K562 (cell line): ENCODE data around the gene AGPAT2. TPM values are rescaled to one million over a fixed set of nuclear protein-coding genes. Genes with fewer than 3 reads are reported as not detected.
A peak's percentile ranks its signal among the peaks of the same experiment; 100 is the strongest.

Experiments used
- ATAC-seq: fragments of 200-7000 bp; cut with Tn5 transposase; 3 replicates; pipeline ENCODE4 v1.9.1; 2020; ENCODE audit warnings: moderate library complexity
- BruUV-seq: library from RNA; stranded (reverse); fragments of 400-500 nt; replicated peaks from 2 replicates; lab custom pipeline; 2021; lab: Mats Ljungman, UMichigan
- CTCF ChIA-PET: fragments of 300-600 bp; formaldehyde crosslinking; extraction: SDS; loops from one replicate; lab custom pipeline; 2021; ENCODE audit warnings: low intra/inter-chr PET ratio; lab: Yijun Ruan, JAX
- POLR2A ChIA-PET: fragments of 300-600, 350-650 bp; sonication (Branson Sonifier 250); formaldehyde crosslinking; extraction: SDS; loops from one replicate; lab custom pipeline; 2021; ENCODE audit warnings: antibody characterized with exemption, inconsistent platforms; lab: Yijun Ruan, JAX
- DNase-seq, 4 experiments: peaks; one replicate each; pipeline versions ENCODE4 v3.0.0 to v3.0.0-alpha.2; 2011 to 2018; ENCODE audit warnings: low spot score in 3 of 4, mixed read lengths in 3 of 4; ENCODE audit errors: extremely low read depth in 1 of 4
- FAIRE-seq: peaks from 2 replicates; lab custom pipeline; 2011; peaks lifted over from hg19 to GRCh38; lab: Jason Lieb, UNC
- H2AFZ ChIP-seq: 2 replicates; pipeline ENCODE4 v1.6.0; 2011; ENCODE audit warnings: low read depth, low read length, control low read depth, inconsistent platforms
- H3K27ac ChIP-seq: fragments of 200-600 bp; 3 replicates; pipeline ENCODE4 v1.8.0; 2011; ENCODE audit warnings: low read depth, mild to moderate bottlenecking, control low read depth, inconsistent platforms, low read length, moderate library complexity, mixed read lengths; ENCODE audit errors: extremely low read depth
- H3K27me3 ChIP-seq, 2 experiments: fragments of 300-600 bp in 1 of 2; 2 replicates in 1 of 2; 3 replicates in 1 of 2; pipeline versions ENCODE4 v1.6.0 to v1.8.0; 2011; ENCODE audit warnings: inconsistent platforms in 2 of 2, low read length in 2 of 2, mild to moderate bottlenecking in 1 of 2, mixed read lengths in 1 of 2, moderate library complexity in 1 of 2; ENCODE audit not compliant: control insufficient read depth in 2 of 2, insufficient read depth in 2 of 2
- H3K36me3 ChIP-seq: fragments of 300-600 bp; 3 replicates; pipeline ENCODE4 v1.8.0; 2011; ENCODE audit warnings: mild to moderate bottlenecking, low read length, inconsistent platforms; ENCODE audit not compliant: control insufficient read depth, insufficient read depth
- H3K4me1 ChIP-seq, 2 experiments: fragments of 200-600 bp in 1 of 2; replicated peaks in 1 of 2; 2 replicates in 1 of 2; 3 replicates in 1 of 2; pipeline versions ENCODE4 v1.5.1 to v1.8.0; 2011; ENCODE audit warnings: inconsistent platforms in 2 of 2, low read length in 2 of 2, mild to moderate bottlenecking in 1 of 2, mixed read lengths in 1 of 2, moderate library complexity in 1 of 2; ENCODE audit not compliant: control insufficient read depth in 2 of 2, insufficient read depth in 2 of 2
- H3K4me2 ChIP-seq: 2 replicates; pipeline ENCODE4 v1.6.1; 2011; ENCODE audit warnings: low read length, control low read depth, inconsistent platforms, mixed read lengths; ENCODE audit not compliant: insufficient read depth
- H3K4me3 ChIP-seq: fragments of 200-600 bp; sonication (generic), shearing (Covaris generic); 2 replicates; pipeline ENCODE4 v1.5.1; 2016; ENCODE audit warnings: control low read depth, inconsistent platforms
- H3K79me2 ChIP-seq: fragments of 200-600 bp; 3 replicates; pipeline ENCODE4 v1.8.0; 2011; ENCODE audit warnings: low read length, inconsistent platforms; ENCODE audit not compliant: control insufficient read depth, insufficient read depth
- H3K9ac ChIP-seq, 2 experiments: 2 replicates each; pipeline versions ENCODE4 v1.6.0 to v1.6.1; 2011; ENCODE audit warnings: low read depth in 2 of 2, low read length in 2 of 2, control low read depth in 1 of 2, inconsistent platforms in 1 of 2, mild to moderate bottlenecking in 1 of 2, mixed read lengths in 1 of 2; ENCODE audit not compliant: insufficient read depth in 1 of 2
- H3K9me1 ChIP-seq: one replicate; pipeline ENCODE4 v1.6.0; 2011; ENCODE audit warnings: inconsistent platforms, mild to moderate bottlenecking, low read length, moderate library complexity; ENCODE audit not compliant: control insufficient read depth, insufficient read depth
- H3K9me3 ChIP-seq: replicated peaks from 2 replicates; pipeline ENCODE4 v1.5.1; 2011; ENCODE audit warnings: low read depth, low read length, inconsistent platforms; ENCODE audit not compliant: control insufficient read depth, insufficient read depth
- H4K20me1 ChIP-seq: replicated peaks from 2 replicates; pipeline ENCODE4 v1.6.1; 2011; ENCODE audit warnings: low read length, inconsistent platforms, mixed read lengths; ENCODE audit not compliant: control insufficient read depth, insufficient read depth
- CBX3 ChIP-seq, 2 experiments: IDR thresholded peaks; 1 replicate in 1 of 2; 2 replicates in 1 of 2; pipeline ENCODE4 v1.6.1; 2012; ENCODE audit warnings: inconsistent platforms in 2 of 2, low read length in 2 of 2, borderline replicate concordance in 1 of 2, control low read depth in 1 of 2
- COPS2 ChIP-seq: fragments of 450-650 bp; conservative IDR thresholded peaks from 2 replicates; pipeline ENCODE4 v1.6.1; 2016; ENCODE audit warnings: mild to moderate bottlenecking, moderate library complexity
- DIDO1 ChIP-seq: fragments of 450-650 bp; IDR thresholded peaks from 2 replicates; pipeline ENCODE4 v1.6.1; 2016; ENCODE audit warnings: low read depth, missing biosample characterization, missing genetic modification characterization
- FOXP4 ChIP-seq: sonication (generic); formaldehyde crosslinking; IDR thresholded peaks from 2 replicates; pipeline ENCODE4 v1.8.0; 2022; ENCODE audit warnings: mild to moderate bottlenecking, missing genetic modification reagents, borderline replicate concordance
- GTF3C2 ChIP-seq: IDR thresholded peaks from 3 replicates; pipeline ENCODE4 v1.6.1; 2011; ENCODE audit warnings: borderline replicate concordance, mild to moderate bottlenecking, moderate library complexity; ENCODE audit not compliant: insufficient read length; ENCODE audit errors: extremely low read depth
- LCOR ChIP-seq: sonication (generic); formaldehyde crosslinking; IDR thresholded peaks from 2 replicates; pipeline ENCODE4 v1.8.0; 2022; ENCODE audit warnings: mild to moderate bottlenecking, missing genetic modification reagents
- NR4A1 ChIP-seq, 2 experiments: fragments of 250-450 bp in 1 of 2; fragments of 450-650 bp in 1 of 2; sonication (Bioruptor Pico) in 1 of 2; IDR thresholded peaks; 2 replicates each; pipeline versions ENCODE4 v1.4.0 to v1.6.1; 2016 to 2020; ENCODE audit warnings: mild to moderate bottlenecking in 2 of 2, missing compliant biosample characterization in 1 of 2, missing genetic modification characterization in 1 of 2, moderate library complexity in 1 of 2
- POLR2G ChIP-seq: fragments of 200-400 bp; formaldehyde crosslinking; IDR thresholded peaks from 2 replicates; pipeline ENCODE4 v1.6.1; 2017; ENCODE audit warnings: low read depth, mild to moderate bottlenecking, antibody characterized with exemption, low read length, moderate library complexity
- XRCC4 ChIP-seq: IDR thresholded peaks from one replicate; pipeline ENCODE4 v1.6.1; 2011; ENCODE audit not compliant: insufficient read depth, insufficient read length; ENCODE audit errors: extremely low read depth
- ZNF121 ChIP-seq: sonication (generic); formaldehyde crosslinking; conservative IDR thresholded peaks from 2 replicates; pipeline ENCODE4 v1.8.0; 2022; ENCODE audit warnings: missing genetic modification reagents
- ZNF239 ChIP-seq: fragments of 250-450 bp; sonication (Bioruptor Pico); IDR thresholded peaks from 2 replicates; pipeline ENCODE4 v1.4.0; 2020; ENCODE audit warnings: mild to moderate bottlenecking
- ZNF277 ChIP-seq: fragments of 250-450 bp; sonication (Bioruptor Pico); IDR thresholded peaks from 2 replicates; pipeline ENCODE4 v1.8.0; 2022; ENCODE audit warnings: inconsistent platforms, mild to moderate bottlenecking, moderate library complexity, borderline replicate concordance
- WGBS: fragments of 100-300 bp; shearing (Covaris generic); methylation state at CpG from one replicate; pipeline ENCODE4 v1.1.6; 2016; ENCODE audit warnings: low coverage, mixed read lengths; ENCODE audit not compliant: insufficient coverage; ENCODE audit errors: missing lambda C conversion rate; 5-methylcytosine and 5-hydroxymethylcytosine counted together
- in situ Hi-C: fragments of 300-500 bp; cut with MboI; formaldehyde crosslinking; loops from 4 replicates; pipeline ENCODE4 v1.15.0; 2018; ENCODE audit warnings: inconsistent platforms, mixed read lengths
- intact Hi-C: fragments of 100-400 bp; cut with micrococcal nuclease; formaldehyde crosslinking; loops from 2 replicates; pipeline ENCODE4 v1.14.2; 2022
- polyA plus RNA-seq, 8 experiments: library from polyadenylated mRNA; depleted of rRNA in 4 of 8; stranded (reverse) in 5 of 8; unstranded in 3 of 8; fragments of >200 nt; fragmentation: Nextera tagmentation in 2 of 8; fragmentation: Illumina TruSeq in 1 of 8; extraction: Ambion mirVana in 2 of 8; extraction: Trizol in 1 of 8; gene quantifications; 2 replicates each; pipeline versions ENCODE4 v1.2.1 to v1.2.3, GENCODE V29; 2011 to 2014; ENCODE audit warnings: inconsistent platforms in 1 of 8, missing spikeins in 1 of 8
- total RNA-seq, 7 experiments: library from RNA; depleted of rRNA in 6 of 7; stranded (reverse); fragments of >200 nt in 6 of 7; fragmentation: Illumina TruSeq in 2 of 7; extraction: Trizol in 2 of 7; gene quantifications; 2 replicates each; pipeline versions ENCODE4 v1.2.1 to v1.2.3, GENCODE V29; 2011 to 2021; ENCODE audit warnings: low replicate concordance in 1 of 7

AGPAT2 gene
- total and polyA plus RNA-seq, 9 of the 15 experiments (the other 6 are each of a cell fraction or from before 2014, with no cell fraction given): 0.13 to 54.5 (median 23.9) TPM

GRCh38 chr9:136624184-136624951 lies 62.9 kb downstream of the AGPAT2 start:
- TF ChIP-seq ZNF277 (CRISPR knock-in tag) (no peak), ZNF121 (CRISPR knock-in tag) (no peak), FOXP4 (CRISPR knock-in tag) (no peak), COPS2 (no peak), XRCC4 (no peak), GTF3C2 (no peak), DIDO1 (tag) (no peak), LCOR (CRISPR knock-in tag) (no peak), NR4A1 (CRISPR knock-in tag; IDR thresholded peaks at IDR 0.05) (no peak), NR4A1 (tag; IDR thresholded peaks at IDR 0.05) (no peak), CBX3 (IDR thresholded peaks at IDR 0.05; ENCODE audit: borderline replicate concordance in 1 of 2, low read length in 2 of 2) (no peak), POLR2G (peak; percentile 11; the same call in 1 of the 2 replicates), ZNF239 (CRISPR knock-in tag) (peak; percentile 72)
- ChIA-PET CTCF (interaction anchor here (1.7 to 2.3 kb wide), 2 partner anchors 136 to 139 kb away, joined by 11 to 23 read pairs; no protein-coding TSS in a partner anchor), POLR2A (interaction anchor here (0.9 kb wide), 1 partner anchor 162 kb away, joined by 4 read pairs; no protein-coding TSS in a partner anchor)
- H3K9me3 ChIP-seq: no peaks in the 10 kb centered on the region
- H2AFZ ChIP-seq: no peak overlapping the region
- H3K9me1 ChIP-seq: no peaks in the 10 kb centered on the region
- no peak overlapping the region for H3K4me2 ChIP-seq
- H3K36me3 ChIP-seq: no peaks in the 10 kb centered on the region
- ATAC-seq: 0 out of 3 replicates have a peak, but pooled peaks have one; percentile 6
- H3K4me1 ChIP-seq: peaks cover 0 to 92% of the 10 kb centered on the region in 2 experiments; a peak in 3 of 5 replicates
- H3K9ac ChIP-seq: no peak overlapping the region
- intact Hi-C loops: loop anchor here (10.0 kb wide), 1 partner anchor 80 kb away; the partner anchor contains the start of gene NOTCH1
- no TSS peak for BruUV-seq
- no peak for FAIRE-seq
- peaks cover 18% of the 10 kb centered on the region; the same call in 1 of the 2 replicates for H4K20me1 ChIP-seq
- in situ Hi-C loops: no loop called here
- H3K27me3 ChIP-seq: peaks cover 0 to 12% of the 10 kb centered on the region in 2 experiments; a peak in 1 of 5 replicates
- H3K4me3 ChIP-seq: no peak overlapping the region
- no peak for DNase-seq
- WGBS: 14% methylated on average over 14 of the region's 16 CpGs
- H3K79me2 ChIP-seq: no peaks in the 10 kb centered on the region
- H3K27ac ChIP-seq: no peak overlapping the region
